ENCODE data around the gene EHD1.
A peak's percentile ranks its signal among the peaks of the same experiment; 100 is the strongest.

- peak; percentile 63 for TF ChIP-seq FIP1L1 (IDR thresholded peaks at IDR 0.05; ENCODE audit: low read depth, low read length, poor library complexity, severe bottlenecking)
- TF ChIP-seq MYC (IDR thresholded peaks at IDR 0.05; ENCODE audit: low read depth, low read length): peak; percentile 30; the same call in 1 of the 2 replicates
- no peak for TF ChIP-seq MYC (CRISPR knock-in tag; IDR thresholded peaks at IDR 0.05; ENCODE audit: borderline replicate concordance, low read depth)
- no peak; the same call in 1 of the 2 replicates for TF ChIP-seq POLR2AphosphoS5 (IDR thresholded peaks at IDR 0.05; ENCODE audit: control insufficient read depth, insufficient read depth, low read depth, low read length)
- TF ChIP-seq POLR2A (conservative IDR thresholded peaks at IDR 0.05): no peak
- no peak for TF ChIP-seq POLR2B (IDR thresholded peaks at IDR 0.05; ENCODE audit: low read depth, partially characterized antibody)
- no peak for TF ChIP-seq EZH2 (IDR thresholded peaks at IDR 0.05; ENCODE audit: borderline replicate concordance, low read depth, low read length)
- no peak for TF ChIP-seq CTCF (IDR thresholded peaks at IDR 0.05 in 2 of 3, conservative IDR thresholded peaks at IDR 0.05 in 1 of 3; ENCODE audit: insufficient read depth in 2 of 3, low read depth in 1 of 3, low read length in 3 of 3)
- 0 out of 2 replicates have a peak, but pooled peaks have one; percentile 12 for TF ChIP-seq CHD2 (IDR thresholded peaks at IDR 0.05; ENCODE audit: low read depth, low read length)
- TF ChIP-seq NR3C1 (CRISPR knock-in tag; IDR thresholded peaks at IDR 0.05): no peak
- no peak for TF ChIP-seq ZNF766 (CRISPR knock-in tag; conservative IDR thresholded peaks at IDR 0.05)
Measured at GRCh38 chr11:64854534-64855502, 23.6 kb downstream of the EHD1 start.

Measured in K562 (cell line).